OCI-LY7 (cell line): ENCODE measurements around the gene CSF1.

Experiments
- CTCF ChIP-seq: fragments of 200-600 bp; sonication (generic); conservative IDR thresholded peaks from 2 replicates; pipeline ENCODE4 v1.5.1; 2014; ENCODE audit warnings: mild to moderate bottlenecking, antibody characterized with exemption, low read length, moderate library complexity, mixed read lengths
- EZH2phosphoT487 ChIP-seq: fragments of 200-600 bp; sonication (generic); IDR thresholded peaks from 2 replicates; pipeline ENCODE4 v1.6.1; 2018; ENCODE audit warnings: low read depth, borderline replicate concordance, mild to moderate bottlenecking, mixed run types, antibody characterized with exemption, low read length, moderate library complexity, mixed read lengths

- TF ChIP-seq CTCF (no peak), EZH2phosphoT487 (no peak)
These were observed 17.3 kb downstream of the CSF1 start for GRCh38 chr1:109927911-109928321.
